Astrocyte of the hippocampus (primary cell): ENCODE results near the gene NLRP8.
"Not testable (repeated sequence)": the region's sequence is repeated elsewhere in the genome, so short reads cannot be mapped to it uniquely, and the experiment has no call there.

ENCODE experiments used
- DNase-seq: peaks from one replicate; pipeline ENCODE4 v3.0.0; 2011; ENCODE audit warnings: low read depth, low spot score

The NLRP8 gene

GRCh38 chr19:55973982-55974381, 26.4 kb downstream of the NLRP8 start:
- DNase-seq: no peak

GRCh38 chr19:55980415-55980814, 32.8 kb downstream of the NLRP8 start:
- no peak for DNase-seq

GRCh38 chr19:55985254-55985653, 37.6 kb downstream of the NLRP8 start:
- no peak for DNase-seq

- no peak for DNase-seq
Measured at GRCh38 chr19:55986487-55986886, 38.9 kb downstream of the NLRP8 start, which contains the start of gene NLRP5. Gene NLRP5 (plus strand): TSS chr19:55986775.

GRCh38 chr19:55990831-55991230, 43.2 kb downstream of the NLRP8 start:
- no peak for DNase-seq

GRCh38 chr19:55993492-55993891, 45.9 kb downstream of the NLRP8 start:
- DNase-seq: no peak

- DNase-seq: no peak
Measured at GRCh38 chr19:56014765-56015164, 67.1 kb downstream of the NLRP8 start.

GRCh38 chr19:56015756-56016155, 68.1 kb downstream of the NLRP8 start:
- peak; percentile 4 for DNase-seq

- not testable (repeated sequence) for DNase-seq
Measured at GRCh38 chr19:56019325-56019724, 71.7 kb downstream of the NLRP8 start.

- DNase-seq: not testable (repeated sequence)
Measured at GRCh38 chr19:56020355-56020975, 72.8 kb downstream of the NLRP8 start.

GRCh38 chr19:56026769-56027168, 79.1 kb downstream of the NLRP8 start:
- no peak for DNase-seq
